ENCODE measurements around the gene MARCHF4. TPM values are rescaled to one million over a fixed set of nuclear protein-coding genes. Genes with fewer than 3 reads are reported as not detected.

MARCHF4 gene
- total and polyA plus RNA-seq, 5 experiments from 2014 or later, result not detected

GRCh38 chr2:216365518-216365917 lies 6.8 kb downstream of the MARCHF4 start:
- Mint-ChIP-seq H3K4me1 (peaks cover 1 to 14% (median 6%) of the 10 kb centered on the region in 4 donors), H3K4me3 (no peak overlapping the region), H3K27me3 (peaks cover 12 to 33% (median 29%) of the 10 kb centered on the region in 5 donors), H3K36me3 (peaks cover 0 to 7% (median 0%) of the 10 kb centered on the region in 3 donors), H3K27ac (no peak overlapping the region), H3K9me3 (peaks cover 0 to 3% (median 0%) of the 10 kb centered on the region in 9 donors)
- ATAC-seq (no peak), DNase-seq (no peak)
- POLR2A ChIA-PET, result no interaction called here

GRCh38 chr2:216363221-216363620 lies 9.1 kb downstream of the MARCHF4 start:
- DNase-seq, result no peak
- no peak overlapping the region for H3K4me3 Mint-ChIP-seq
- H3K9me3 Mint-ChIP-seq, result no peaks in the 10 kb centered on the region
- no peak for ATAC-seq
- H3K27ac Mint-ChIP-seq, result no peak overlapping the region
- peaks cover 0 to 18% (median 7%) of the 10 kb centered on the region in 4 donors for H3K4me1 Mint-ChIP-seq
- POLR2A ChIA-PET, result no interaction called here
- peaks cover 0 to 20% (median 10%) of the 10 kb centered on the region in 5 donors for H3K27me3 Mint-ChIP-seq
- no peaks in the 10 kb centered on the region for H3K36me3 Mint-ChIP-seq

- no peak for DNase-seq
- POLR2A ChIA-PET, result no interaction called here
- Mint-ChIP-seq H3K4me1 (peaks cover 0 to 18% (median 8%) of the 10 kb centered on the region in 4 donors), H3K36me3 (no peaks in the 10 kb centered on the region), H3K9me3 (no peaks in the 10 kb centered on the region), H3K27me3 (peaks cover 0 to 16% (median 6%) of the 10 kb centered on the region in 5 donors), H3K4me3 (no peak overlapping the region), H3K27ac (no peak overlapping the region)
- no peak for ATAC-seq
Measured at GRCh38 chr2:216362730-216363129, 9.6 kb downstream of the MARCHF4 start.

GRCh38 chr2:216355711-216356110 lies 16.6 kb downstream of the MARCHF4 start:
- no peak for ATAC-seq
- POLR2A ChIA-PET, result no interaction called here
- DNase-seq, result no peak
- Mint-ChIP-seq H3K4me3 (no peak overlapping the region), H3K4me1 (peaks cover 34 to 55% (median 50%) of the 10 kb centered on the region in 4 donors), H3K27ac (peak overlapping the region in 2 of 10 donors; percentile 29 to 76), H3K9me3 (no peaks in the 10 kb centered on the region), H3K27me3 (peaks cover 0 to 4% (median 0%) of the 10 kb centered on the region in 5 donors), H3K36me3 (no peaks in the 10 kb centered on the region)

- H3K27ac Mint-ChIP-seq, result peak overlapping the region in 7 of 10 donors; percentile 70 to 92 (median 89)
- POLR2A ChIA-PET, result no interaction called here
Measured at GRCh38 chr2:216354306-216354705, 18.0 kb downstream of the MARCHF4 start.

GRCh38 chr2:216352653-216353270 lies 19.5 kb downstream of the MARCHF4 start:
- POLR2A ChIA-PET, result interaction anchor here (0.8 to 1.5 kb wide), 6 partner anchors 20 to 191 kb away, joined by 3 to 5 read pairs (median 4); partner anchors contain the start of genes MARCHF4 and RPL37A

More at GRCh38 chr2:216354306-216354705, 18.0 kb downstream of the MARCHF4 start:
- Mint-ChIP-seq H3K27me3 (no peaks in the 10 kb centered on the region), H3K4me3 (peak overlapping the region in 9 of 10 donors; percentile 5 to 82 (median 62)), H3K9me3 (no peaks in the 10 kb centered on the region), H3K4me1 (peaks cover 41 to 64% (median 64%) of the 10 kb centered on the region in 4 donors), H3K36me3 (no peaks in the 10 kb centered on the region)
- ATAC-seq, result no peak
- no peak for DNase-seq

GRCh38 chr2:216351172-216351925 lies 20.9 kb downstream of the MARCHF4 start:
- peaks cover 0 to 2% (median 0%) of the 10 kb centered on the region in 9 donors for H3K9me3 Mint-ChIP-seq
- peak overlapping the region in 7 of 10 donors; percentile 9 to 97 (median 89) for H3K27ac Mint-ChIP-seq
- ATAC-seq, result no peak
- H3K4me3 Mint-ChIP-seq, result peak overlapping the region in 9 of 10 donors; percentile 7 to 82 (median 62)
- POLR2A ChIA-PET, result interaction anchor here (0.5 kb wide), 1 partner anchor 148 kb away, joined by 5 read pairs; no protein-coding TSS in a partner anchor
- H3K27me3 Mint-ChIP-seq, result no peaks in the 10 kb centered on the region
- no peaks in the 10 kb centered on the region for H3K36me3 Mint-ChIP-seq
- peaks cover 54 to 89% (median 86%) of the 10 kb centered on the region in 4 donors for H3K4me1 Mint-ChIP-seq
- DNase-seq, result no peak

More at GRCh38 chr2:216352653-216353270, 19.5 kb downstream of the MARCHF4 start:
- H3K4me3 Mint-ChIP-seq, result peak overlapping the region; percentile 31 to 87 (median 77)
- no peaks in the 10 kb centered on the region for H3K36me3 Mint-ChIP-seq
- H3K27ac Mint-ChIP-seq, result peak overlapping the region; percentile 70 to 92 (median 90)
- H3K9me3 Mint-ChIP-seq, result peaks cover 0 to 2% (median 0%) of the 10 kb centered on the region in 9 donors
- peak in 5 of 10 donors; percentile 7 to 84 (median 65) for DNase-seq
- H3K4me1 Mint-ChIP-seq, result peaks cover 46 to 76% (median 73%) of the 10 kb centered on the region in 4 donors
- no peaks in the 10 kb centered on the region for H3K27me3 Mint-ChIP-seq
- ATAC-seq, result peak; percentile 89 to 90

- H3K4me1 Mint-ChIP-seq, result peaks cover 59 to 89% (median 85%) of the 10 kb centered on the region in 4 donors
- H3K36me3 Mint-ChIP-seq, result no peaks in the 10 kb centered on the region
- H3K9me3 Mint-ChIP-seq, result peaks cover 0 to 2% (median 0%) of the 10 kb centered on the region in 9 donors
- H3K4me3 Mint-ChIP-seq, result peak overlapping the region in 8 of 10 donors; percentile 31 to 80 (median 57)
- peak overlapping the region; percentile 20 to 97 (median 82) for H3K27ac Mint-ChIP-seq
- ATAC-seq (peak; percentile 36 to 52), DNase-seq (peak in 5 of 10 donors; percentile 7 to 64 (median 17))
- POLR2A ChIA-PET, result no interaction called here
- no peaks in the 10 kb centered on the region for H3K27me3 Mint-ChIP-seq
Measured at GRCh38 chr2:216350214-216350791, 22.0 kb downstream of the MARCHF4 start.

GRCh38 chr2:216349366-216349765 lies 22.9 kb downstream of the MARCHF4 start:
- peak overlapping the region in 9 of 10 donors; percentile 0 to 59 (median 33) for H3K4me3 Mint-ChIP-seq
- ATAC-seq (no peak), DNase-seq (no peak)
- no peaks in the 10 kb centered on the region for H3K27me3 Mint-ChIP-seq
- H3K36me3 Mint-ChIP-seq, result no peaks in the 10 kb centered on the region
- POLR2A ChIA-PET, result interaction anchor here (0.6 kb wide), 1 partner anchor 13 kb away, joined by 4 read pairs; no protein-coding TSS in a partner anchor
- H3K4me1 Mint-ChIP-seq, result peaks cover 59 to 89% (median 80%) of the 10 kb centered on the region in 4 donors
- peak overlapping the region; percentile 3 to 97 (median 84) for H3K27ac Mint-ChIP-seq
- H3K9me3 Mint-ChIP-seq, result peaks cover 0 to 2% (median 0%) of the 10 kb centered on the region in 9 donors

GRCh38 chr2:216348756-216349308 lies 23.5 kb downstream of the MARCHF4 start:
- peaks cover 62 to 89% (median 78%) of the 10 kb centered on the region in 4 donors for H3K4me1 Mint-ChIP-seq
- POLR2A ChIA-PET, result no interaction called here
- no peaks in the 10 kb centered on the region for H3K36me3 Mint-ChIP-seq
- peaks cover 0 to 2% (median 0%) of the 10 kb centered on the region in 9 donors for H3K9me3 Mint-ChIP-seq
- H3K4me3 Mint-ChIP-seq, result peak overlapping the region in 7 of 10 donors; percentile 1 to 59 (median 47)
- no peak for DNase-seq
- H3K27me3 Mint-ChIP-seq, result no peaks in the 10 kb centered on the region
- H3K27ac Mint-ChIP-seq, result peak overlapping the region in 7 of 10 donors; percentile 7 to 97 (median 73)
- no peak for ATAC-seq

GRCh38 chr2:216346781-216347180 lies 25.5 kb downstream of the MARCHF4 start:
- Mint-ChIP-seq H3K27ac (peak overlapping the region in 7 of 10 donors; percentile 17 to 86 (median 38)), H3K27me3 (no peaks in the 10 kb centered on the region), H3K36me3 (no peaks in the 10 kb centered on the region), H3K4me3 (peak overlapping the region in 7 of 10 donors; percentile 5 to 61 (median 31)), H3K9me3 (peaks cover 0 to 2% (median 0%) of the 10 kb centered on the region in 9 donors), H3K4me1 (peaks cover 50 to 75% (median 59%) of the 10 kb centered on the region in 4 donors)
- ATAC-seq, result peak; percentile 37 to 67
- POLR2A ChIA-PET, result no interaction called here
- DNase-seq, result no peak

- peaks cover 49 to 75% (median 58%) of the 10 kb centered on the region in 4 donors for H3K4me1 Mint-ChIP-seq
- peak overlapping the region in 1 of 10 donors; percentile 27 for H3K27ac Mint-ChIP-seq
- H3K27me3 Mint-ChIP-seq, result no peaks in the 10 kb centered on the region
- H3K9me3 Mint-ChIP-seq, result peaks cover 0 to 2% (median 0%) of the 10 kb centered on the region in 9 donors
- POLR2A ChIA-PET, result interaction anchor here (0.9 kb wide), 1 partner anchor 133 kb away, joined by 3 read pairs; no protein-coding TSS in a partner anchor
- H3K36me3 Mint-ChIP-seq, result no peaks in the 10 kb centered on the region
- no peak for ATAC-seq
- H3K4me3 Mint-ChIP-seq, result no peak overlapping the region
- DNase-seq, result no peak
Measured at GRCh38 chr2:216345846-216346245, 26.4 kb downstream of the MARCHF4 start.
